Natural killer cell (primary cell): Measurements from ENCODE around the gene CLEC16A. TPM values are rescaled to one million over a fixed set of nuclear protein-coding genes. Genes with fewer than 3 reads are reported as not detected.

Experiments used
- ATAC-seq, 3 donors: fragments of 150-1000 bp in 2 of 3; fragments of 200-7000 bp in 1 of 3; cut with Tn5 transposase; 1 replicate in 1 of 3; 2 replicates in 2 of 3; pipeline ENCODE4 v1.10.0; 2021; ENCODE audit warnings: mild to moderate bottlenecking in 2 of 3, moderate library complexity in 2 of 3
- DNase-seq, 2 donors: peaks; one replicate each; pipeline versions ENCODE4 v3.0.0 to v3.0.0-alpha.2; 2013 to 2021; ENCODE audit warnings: mixed read lengths in 1 of 2
- H3K27ac ChIP-seq: one replicate; pipeline ENCODE4 v1.5.1; 2013; ENCODE audit warnings: mild to moderate bottlenecking, low read length
- H3K27me3 ChIP-seq: one replicate; pipeline ENCODE4 v1.6.1; 2013; ENCODE audit warnings: low read length; ENCODE audit not compliant: control insufficient read depth, insufficient read depth
- H3K36me3 ChIP-seq: one replicate; pipeline ENCODE4 v1.6.1; 2013; ENCODE audit warnings: low read length; ENCODE audit not compliant: control insufficient read depth, insufficient read depth
- H3K4me1 ChIP-seq: one replicate; pipeline ENCODE4 v1.6.1; 2013; ENCODE audit warnings: low read length; ENCODE audit not compliant: control insufficient read depth, insufficient read depth
- H3K4me3 ChIP-seq: one replicate; pipeline ENCODE4 v1.5.1; 2013; ENCODE audit warnings: low read length
- H3K9me3 ChIP-seq: one replicate; pipeline ENCODE4 v1.6.1; 2013; ENCODE audit warnings: low read length; ENCODE audit not compliant: control insufficient read depth, insufficient read depth
- H3K27ac Mint-ChIP-seq, 2 donors: one replicate each; pipeline ENCODE4 v1.8.0; 2022; ENCODE audit warnings: mild to moderate bottlenecking in 2 of 2, mixed read lengths in 2 of 2, moderate library complexity in 1 of 2
- H3K27me3 Mint-ChIP-seq, 2 donors: one replicate each; pipeline ENCODE4 v1.8.0; 2022; ENCODE audit warnings: low read depth in 2 of 2, mixed read lengths in 2 of 2
- H3K36me3 Mint-ChIP-seq: one replicate; pipeline ENCODE4 v1.8.0; 2022; ENCODE audit warnings: mixed read lengths
- H3K4me1 Mint-ChIP-seq, 2 donors: one replicate each; pipeline ENCODE4 v1.8.0; 2022; ENCODE audit warnings: mixed read lengths in 2 of 2
- H3K4me3 Mint-ChIP-seq: one replicate; pipeline ENCODE4 v1.8.0; 2022; ENCODE audit warnings: mild to moderate bottlenecking, moderate library complexity, mixed read lengths
- H3K9me3 Mint-ChIP-seq, 2 donors: one replicate each; pipeline ENCODE4 v1.8.0; 2022; ENCODE audit warnings: mixed read lengths in 2 of 2
- CTCF ChIP-seq: fragments of 200-600 bp; IDR thresholded peaks from one replicate; pipeline ENCODE4 v1.8.0; 2022; ENCODE audit warnings: antibody characterized with exemption
- WGBS: methylation state at CpG from one replicate; pipeline ENCODE4 v1.1.7; 2013; ENCODE audit warnings: missing lambda C conversion rate; ENCODE audit not compliant: insufficient coverage; 5-methylcytosine and 5-hydroxymethylcytosine counted together
- intact Hi-C: fragments of 100-400 bp; cut with micrococcal nuclease; formaldehyde crosslinking; loops from one replicate; pipeline ENCODE4 v1.14.2; 2022
- total RNA-seq, 4 donors: library from RNA; stranded (reverse); fragments of 120-200 nt in 1 of 4; gene quantifications; one replicate each; pipeline versions ENCODE4 v1.2.3 to v1.2.4, GENCODE V29; 2013 to 2022

The CLEC16A gene
- total RNA-seq, 3 donors from 2014 or later (not counting 1 experiment from before 2014, with no cell fraction given), result 35.9 to 50.5 (median 37.4) TPM

- peak in 1 of 2 donors; percentile 16 for DNase-seq
- intact Hi-C loops, result no loop called here
- Histone ChIP-seq H3K4me1 (peaks cover 34% of the 10 kb centered on the region), H3K27me3 (no peaks in the 10 kb centered on the region), H3K36me3 (peaks cover 4% of the 10 kb centered on the region), H3K27ac (no peak overlapping the region), H3K4me3 (no peak overlapping the region), H3K9me3 (no peaks in the 10 kb centered on the region)
- H3K36me3 Mint-ChIP-seq, result no peaks in the 10 kb centered on the region
- ATAC-seq, result no peak
- no peak overlapping the region for H3K27ac Mint-ChIP-seq
- 75% methylated on average over 25 of the region's 25 CpGs for WGBS
- H3K9me3 Mint-ChIP-seq, result no peaks in the 10 kb centered on the region
- H3K27me3 Mint-ChIP-seq, result no peaks in the 10 kb centered on the region
- no peak for TF ChIP-seq CTCF
- H3K4me3 Mint-ChIP-seq, result no peak overlapping the region
- peaks cover 0 to 7% of the 10 kb centered on the region in 2 donors for H3K4me1 Mint-ChIP-seq
These were observed 238.9 kb downstream of the CLEC16A start for GRCh38 chr16:11183035-11183812.

GRCh38 chr16:11183951-11184350 lies 239.6 kb downstream of the CLEC16A start:
- no peak overlapping the region for H3K27ac Mint-ChIP-seq
- H3K27me3 ChIP-seq, result no peaks in the 10 kb centered on the region
- no peak overlapping the region for H3K4me3 Mint-ChIP-seq
- TF ChIP-seq CTCF, result no peak
- no peak for DNase-seq
- H3K9me3 ChIP-seq, result no peaks in the 10 kb centered on the region
- H3K36me3 Mint-ChIP-seq, result no peaks in the 10 kb centered on the region
- peaks cover 0 to 7% of the 10 kb centered on the region in 2 donors for H3K4me1 Mint-ChIP-seq
- no peaks in the 10 kb centered on the region for H3K9me3 Mint-ChIP-seq
- H3K36me3 ChIP-seq, result no peaks in the 10 kb centered on the region
- H3K27me3 Mint-ChIP-seq, result no peaks in the 10 kb centered on the region
- no peak for ATAC-seq
- no peak overlapping the region for H3K4me3 ChIP-seq
- H3K27ac ChIP-seq, result no peak overlapping the region
- WGBS, result 98% methylated on average over 10 of the region's 10 CpGs
- intact Hi-C loops, result no loop called here
- peaks cover 34% of the 10 kb centered on the region for H3K4me1 ChIP-seq

GRCh38 chr16:11187522-11188023 lies 243.2 kb downstream of the CLEC16A start:
- Mint-ChIP-seq H3K27me3 (no peaks in the 10 kb centered on the region), H3K9me3 (no peaks in the 10 kb centered on the region), H3K4me3 (no peak overlapping the region), H3K4me1 (no peaks in the 10 kb centered on the region), H3K27ac (no peak overlapping the region), H3K36me3 (no peaks in the 10 kb centered on the region)
- no peaks in the 10 kb centered on the region for H3K27me3 ChIP-seq
- WGBS, result 89% methylated on average over 6 of the region's 6 CpGs
- H3K4me3 ChIP-seq, result no peak overlapping the region
- TF ChIP-seq CTCF, result no peak
- H3K27ac ChIP-seq, result no peak overlapping the region
- peaks cover 5% of the 10 kb centered on the region for H3K4me1 ChIP-seq
- intact Hi-C loops, result no loop called here
- ATAC-seq, result no peak
- no peaks in the 10 kb centered on the region for H3K9me3 ChIP-seq
- no peak for DNase-seq
- H3K36me3 ChIP-seq, result no peaks in the 10 kb centered on the region
